PC-3 (cell line): ENCODE measurements around the gene ZNF785.

ENCODE experiments used
- EZH2phosphoT487 ChIP-seq: fragments of 300-600 bp; sonication (generic); IDR thresholded peaks from 2 replicates; pipeline ENCODE4 v1.6.1; 2018; ENCODE audit warnings: mild to moderate bottlenecking, antibody characterized with exemption, low read length, borderline replicate concordance
- TF ChIP-seq, protein P1 (sequence below): fragments of 300-600 bp; sonication (generic); conservative IDR thresholded peaks from 2 replicates; pipeline ENCODE4 v1.5.1; 2017; ENCODE audit warnings: antibody characterized with exemption, low read depth, mild to moderate bottlenecking, low read length

- TF ChIP-seq, protein P1, sequence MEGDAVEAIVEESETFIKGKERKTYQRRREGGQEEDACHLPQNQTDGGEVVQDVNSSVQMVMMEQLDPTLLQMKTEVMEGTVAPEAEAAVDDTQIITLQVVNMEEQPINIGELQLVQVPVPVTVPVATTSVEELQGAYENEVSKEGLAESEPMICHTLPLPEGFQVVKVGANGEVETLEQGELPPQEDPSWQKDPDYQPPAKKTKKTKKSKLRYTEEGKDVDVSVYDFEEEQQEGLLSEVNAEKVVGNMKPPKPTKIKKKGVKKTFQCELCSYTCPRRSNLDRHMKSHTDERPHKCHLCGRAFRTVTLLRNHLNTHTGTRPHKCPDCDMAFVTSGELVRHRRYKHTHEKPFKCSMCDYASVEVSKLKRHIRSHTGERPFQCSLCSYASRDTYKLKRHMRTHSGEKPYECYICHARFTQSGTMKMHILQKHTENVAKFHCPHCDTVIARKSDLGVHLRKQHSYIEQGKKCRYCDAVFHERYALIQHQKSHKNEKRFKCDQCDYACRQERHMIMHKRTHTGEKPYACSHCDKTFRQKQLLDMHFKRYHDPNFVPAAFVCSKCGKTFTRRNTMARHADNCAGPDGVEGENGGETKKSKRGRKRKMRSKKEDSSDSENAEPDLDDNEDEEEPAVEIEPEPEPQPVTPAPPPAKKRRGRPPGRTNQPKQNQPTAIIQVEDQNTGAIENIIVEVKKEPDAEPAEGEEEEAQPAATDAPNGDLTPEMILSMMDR, result no peak
- TF ChIP-seq EZH2phosphoT487, result no peak
These were observed 19.5 kb downstream of the ZNF785 start for GRCh38 chr16:30565984-30566383.
